Activated effector memory CD4-positive, alpha-beta T cell treated with anti-CD3 and anti-CD28 coated beads, Interleukin-2, amount 50 U/mL, for 16 hours (primary cell): ENCODE results near the gene CCDC85C.

Experiments
- DNase-seq: peaks from one replicate; pipeline ENCODE4 v3.0.0-alpha.2; 2020

Gene CCDC85C

DNA sequence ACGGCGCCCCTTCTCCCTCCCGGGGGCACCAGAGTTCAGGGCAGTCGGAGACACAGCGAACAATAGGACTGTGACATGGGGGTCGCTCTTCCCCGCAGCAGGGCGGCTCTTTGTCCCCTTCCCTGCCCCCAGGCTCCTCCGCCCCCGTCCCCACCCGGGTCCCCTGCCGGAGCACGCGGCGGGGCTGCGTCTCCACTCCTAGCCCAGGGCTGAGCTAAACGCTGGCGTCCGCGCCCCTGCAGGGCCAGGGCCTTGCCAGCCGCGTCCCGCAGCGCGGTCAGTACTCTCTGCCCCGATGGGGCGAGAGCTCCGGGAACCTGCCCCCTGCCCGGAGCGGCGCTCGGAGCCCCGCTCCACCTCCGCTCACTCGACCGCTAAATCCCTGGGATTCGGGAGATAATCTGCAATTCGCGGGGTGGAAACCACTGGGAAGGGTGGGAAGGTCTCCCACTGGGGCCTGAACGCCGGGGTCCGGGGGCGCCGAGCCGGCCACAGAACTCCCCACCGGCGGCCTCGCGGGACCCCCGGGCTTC is 825 bp upstream of the CCDC85C start:
- no peak for DNase-seq

- DNase-seq = peak; percentile 98
Measured at GRCh38 chr14:99604278-99604765, 315 bp upstream of the CCDC85C start.

DNA sequence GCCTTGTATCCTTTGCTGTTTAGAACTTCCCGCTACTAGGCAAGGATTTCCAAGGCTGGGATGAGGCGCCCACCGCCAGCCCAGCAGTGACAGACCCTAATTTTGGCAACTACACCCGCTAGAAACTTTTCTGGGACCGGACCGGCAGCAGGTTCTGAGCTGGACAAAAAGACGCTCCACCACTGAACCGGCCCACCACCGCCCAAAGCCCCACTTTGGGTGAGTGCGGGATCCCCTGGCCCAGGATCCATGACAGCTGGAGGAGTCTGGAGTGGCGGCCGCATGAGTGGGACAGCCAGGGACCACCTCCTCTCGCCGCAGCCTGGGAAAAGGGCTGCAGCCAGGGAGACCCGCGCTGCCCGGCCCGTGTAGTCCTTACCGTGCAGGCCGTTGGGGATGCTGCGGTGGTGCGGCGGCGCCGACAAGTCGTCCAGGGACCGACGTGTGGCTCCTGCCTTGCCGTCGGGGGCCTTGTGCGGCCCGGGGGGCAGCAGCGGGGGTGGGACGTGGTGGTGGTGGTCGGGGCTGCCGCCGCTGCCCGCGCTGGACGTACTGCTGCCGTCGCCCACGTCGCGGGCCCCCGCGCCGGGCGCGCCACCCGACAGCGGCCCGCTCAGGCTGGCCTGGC is 1.1 kb downstream of the CCDC85C start:
- no peak for DNase-seq

DNA sequence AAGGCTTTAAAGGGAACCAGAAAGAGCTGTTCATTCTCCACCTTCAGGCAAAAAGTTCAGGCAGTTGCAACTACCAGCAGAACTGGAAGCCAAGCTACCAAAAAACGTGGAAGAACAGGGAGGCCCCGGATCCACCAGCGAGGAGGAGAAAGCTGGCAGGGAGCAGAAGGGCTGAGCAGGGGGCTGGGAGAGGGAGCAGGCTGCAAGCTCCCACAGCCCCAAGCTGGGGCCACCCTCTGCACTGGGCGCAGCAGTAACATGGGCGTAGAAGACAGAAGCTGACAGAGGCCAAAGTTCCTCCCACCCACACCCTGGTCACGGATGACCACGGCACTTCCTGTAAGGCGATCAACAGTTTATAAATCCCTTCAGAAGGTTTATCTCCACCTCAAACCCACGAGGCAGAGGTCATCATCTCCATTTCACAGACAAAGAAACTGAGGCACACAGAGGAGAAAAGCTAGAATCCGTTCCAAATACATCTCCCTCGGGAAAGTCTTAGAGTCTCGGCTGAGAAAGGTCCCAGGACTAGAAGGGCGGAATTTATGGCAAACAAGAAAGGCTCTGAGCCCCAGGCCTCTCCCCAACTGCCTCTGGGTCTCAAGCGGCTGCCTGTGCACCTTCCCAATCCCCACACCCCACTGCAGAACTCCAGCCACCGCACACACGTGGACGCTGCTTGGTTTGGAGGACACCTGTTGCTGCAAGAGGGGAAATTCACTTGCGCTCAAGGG is 1.8 kb downstream of the CCDC85C start:
- DNase-seq = no peak

DNA sequence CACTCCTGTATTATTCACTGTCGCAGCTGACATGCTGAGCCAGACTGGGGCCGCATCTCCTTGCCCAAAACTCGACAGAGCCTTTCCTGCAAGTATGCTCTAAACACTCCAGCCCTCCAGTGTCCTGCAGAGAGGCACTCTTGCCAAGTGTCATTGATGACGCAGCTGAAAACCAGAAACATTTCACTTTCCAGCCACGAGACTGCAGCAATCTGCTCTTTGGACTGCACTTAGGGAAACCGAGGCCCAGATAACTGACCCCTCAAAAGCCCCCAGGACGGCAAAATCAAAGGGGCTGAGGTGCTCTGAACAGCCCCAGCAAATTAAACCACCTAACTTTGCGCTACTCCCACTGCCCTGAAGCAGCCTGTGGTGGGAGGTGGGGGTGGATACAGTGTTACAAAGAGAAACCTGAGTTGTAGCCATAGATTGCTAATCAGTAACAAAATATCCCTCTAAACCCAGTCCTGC is 2.6 kb downstream of the CCDC85C start:
- no peak for DNase-seq

- DNase-seq = no peak
Measured at GRCh38 chr14:99600232-99600888, 3.6 kb downstream of the CCDC85C start.

- DNase-seq = no peak
Measured at GRCh38 chr14:99599393-99599792, 4.6 kb downstream of the CCDC85C start.

- DNase-seq = no peak
Measured at GRCh38 chr14:99598774-99599173, 5.2 kb downstream of the CCDC85C start.

DNA sequence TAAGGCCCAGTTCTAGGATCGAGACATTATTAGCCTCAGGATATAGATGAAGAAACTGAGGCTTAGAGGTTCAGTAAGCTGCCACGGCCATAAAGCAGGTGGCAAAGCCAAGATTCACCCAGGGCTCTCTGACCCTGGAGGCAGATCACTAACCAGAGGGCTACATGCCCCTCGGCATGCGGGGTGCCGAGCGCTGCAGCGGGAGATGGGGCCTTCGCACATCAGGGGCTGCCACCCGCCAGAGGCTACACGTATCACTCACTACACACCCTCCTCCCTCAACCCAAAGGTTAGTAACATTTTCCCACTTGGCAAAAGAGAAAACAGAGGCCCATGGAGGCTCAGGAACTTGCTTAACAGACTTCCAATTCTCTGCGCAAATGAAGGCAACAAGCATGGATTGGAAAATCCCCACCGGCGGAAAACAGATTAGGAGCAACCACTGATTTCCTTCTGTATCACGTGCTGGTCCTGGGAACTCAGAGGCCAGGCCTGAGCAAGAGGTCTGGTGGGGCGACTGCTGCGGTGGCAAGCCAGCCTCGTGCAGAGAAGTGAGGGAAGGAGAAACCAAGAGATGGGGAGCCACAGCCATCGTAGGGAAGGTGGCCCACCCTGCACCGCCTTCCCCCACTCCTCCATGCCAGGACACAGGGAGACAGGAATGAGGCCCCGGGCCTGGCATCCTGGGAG is 6.0 kb downstream of the CCDC85C start:
- no peak for DNase-seq

- no peak for DNase-seq
Measured at GRCh38 chr14:99596772-99597171, 7.2 kb downstream of the CCDC85C start.

DNA sequence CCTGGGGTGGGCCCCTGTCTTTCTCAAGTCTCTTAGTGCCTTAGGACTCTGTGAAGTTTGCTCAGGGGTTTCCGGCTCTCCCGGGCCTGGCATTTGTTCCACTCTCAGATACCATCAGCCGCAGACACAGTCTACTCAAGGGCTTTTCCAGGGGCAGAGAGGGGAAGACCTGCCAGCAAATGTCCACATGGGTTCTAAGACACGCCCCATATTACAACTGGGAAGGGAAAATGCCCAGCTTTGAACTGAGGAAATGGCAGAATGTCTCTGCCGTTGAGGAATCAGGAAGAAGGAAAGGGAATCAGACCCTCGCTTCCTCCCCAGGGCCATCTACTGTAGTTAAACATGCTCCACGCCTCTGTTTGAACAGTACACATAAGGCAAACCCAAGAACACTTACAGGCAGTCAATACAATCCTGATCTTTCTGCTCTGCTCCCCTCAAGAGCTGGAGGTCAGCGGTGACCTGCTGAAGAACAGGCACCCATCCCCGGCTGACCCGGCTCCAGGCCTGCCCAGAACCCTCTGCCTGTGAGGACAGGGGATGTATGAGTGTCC is 7.9 kb downstream of the CCDC85C start:
- no peak for DNase-seq

DNA sequence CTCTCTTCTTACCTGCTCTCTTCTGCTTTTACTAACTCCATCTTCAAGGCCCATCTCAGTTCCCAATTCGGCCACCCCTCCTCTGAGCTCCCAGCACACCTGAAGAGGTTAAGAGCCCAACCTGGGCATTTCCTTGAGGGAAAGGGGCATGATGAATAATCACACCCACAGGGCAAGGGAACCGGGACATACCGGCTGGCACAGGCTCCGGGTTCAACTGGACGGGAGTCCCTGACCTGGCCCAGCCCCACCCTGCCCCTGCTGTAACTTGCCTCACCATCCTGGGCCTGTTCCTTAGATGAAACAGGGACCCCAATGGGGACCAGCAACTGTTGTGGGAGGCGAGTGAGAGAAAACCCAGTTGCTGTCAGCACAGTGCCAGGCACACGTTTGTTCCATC is 8.5 kb downstream of the CCDC85C start:
- DNase-seq = no peak

GRCh38 chr14:99595034-99595433 is 9.0 kb downstream of the CCDC85C start:
- DNase-seq = peak; percentile 77

- DNase-seq = no peak
Measured at GRCh38 chr14:99593971-99594841, 9.8 kb downstream of the CCDC85C start.

DNA sequence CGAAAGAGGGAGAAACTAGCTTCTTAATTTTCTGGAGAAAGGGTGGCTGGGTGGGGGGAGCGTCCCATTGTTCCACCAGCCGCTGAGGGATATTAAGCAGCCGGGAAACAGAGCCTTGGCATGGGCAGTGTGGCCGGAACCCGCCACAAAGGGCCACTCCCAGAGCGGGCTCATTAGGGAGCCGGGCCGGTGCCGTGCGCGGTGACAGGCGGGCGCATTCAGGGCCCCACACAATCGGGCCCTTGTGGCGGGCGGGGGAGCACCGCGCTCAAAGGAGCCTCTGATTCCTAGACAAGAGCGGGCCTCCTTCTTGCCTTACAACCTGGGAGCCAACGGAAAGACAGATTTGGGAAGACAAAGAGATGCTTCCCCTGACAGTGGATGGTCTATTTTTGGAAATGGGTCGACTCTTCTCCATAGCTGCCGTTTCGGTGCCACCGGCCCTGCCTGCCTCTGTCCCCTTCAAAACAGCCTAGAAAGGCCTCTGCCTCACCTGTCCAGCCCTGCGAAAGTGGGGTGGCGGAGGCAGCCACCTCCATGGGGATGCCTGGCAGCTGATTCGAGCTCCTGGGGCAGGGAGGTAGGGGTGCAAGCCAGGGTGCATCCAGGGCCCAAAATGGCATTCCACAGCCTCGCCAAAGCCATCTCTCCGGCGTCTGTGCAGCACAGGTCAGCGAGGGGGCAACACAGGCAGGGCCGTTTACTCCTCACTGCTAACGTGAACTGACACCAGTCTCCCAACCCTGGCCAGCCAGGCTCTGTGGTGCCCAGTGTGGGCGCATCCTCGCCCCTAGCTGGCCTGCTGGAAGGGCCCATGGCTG is 10.9 kb downstream of the CCDC85C start:
- no peak for DNase-seq

- DNase-seq = no peak
Measured at GRCh38 chr14:99592394-99592793, 11.6 kb downstream of the CCDC85C start.

DNA sequence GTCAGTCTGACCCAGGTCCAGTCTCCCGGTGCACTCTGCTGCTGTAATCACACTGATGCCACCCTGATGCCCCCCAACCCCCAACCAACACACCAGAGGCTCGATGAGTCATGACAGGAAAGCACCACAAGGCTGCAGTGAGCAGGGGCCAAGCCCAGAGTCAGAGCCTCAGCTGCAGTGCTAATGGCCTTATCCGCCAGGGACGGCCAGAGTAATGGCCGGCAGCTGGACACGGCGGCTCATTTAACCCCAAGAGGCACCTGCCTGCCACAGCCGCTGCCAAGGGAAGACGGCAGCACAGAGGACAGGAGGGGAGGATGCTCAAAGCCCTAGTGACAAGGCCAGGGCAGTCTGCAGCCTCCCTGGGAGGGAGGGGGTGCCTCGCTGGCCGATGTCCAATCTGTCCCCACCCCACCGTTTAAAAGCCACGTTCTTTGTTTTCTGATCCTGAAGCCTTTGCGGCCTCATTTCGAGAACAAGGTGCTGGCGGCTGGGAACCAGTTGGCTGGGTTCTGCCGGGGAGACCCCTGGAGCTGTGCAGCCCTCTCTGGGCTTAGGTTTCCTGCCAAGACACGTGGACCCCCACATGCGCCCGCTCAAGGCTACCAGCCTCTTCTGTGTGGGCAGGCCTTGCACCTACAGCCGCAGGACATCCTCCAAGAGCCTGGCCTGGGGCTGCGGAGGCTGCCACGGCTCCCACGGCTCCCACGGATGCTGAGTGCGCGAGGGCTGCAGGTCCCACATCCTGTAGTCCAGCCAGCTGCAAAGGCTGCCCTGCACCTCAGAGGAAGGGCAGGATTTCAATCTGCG is 13.1 kb downstream of the CCDC85C start:
- DNase-seq = no peak

DNA sequence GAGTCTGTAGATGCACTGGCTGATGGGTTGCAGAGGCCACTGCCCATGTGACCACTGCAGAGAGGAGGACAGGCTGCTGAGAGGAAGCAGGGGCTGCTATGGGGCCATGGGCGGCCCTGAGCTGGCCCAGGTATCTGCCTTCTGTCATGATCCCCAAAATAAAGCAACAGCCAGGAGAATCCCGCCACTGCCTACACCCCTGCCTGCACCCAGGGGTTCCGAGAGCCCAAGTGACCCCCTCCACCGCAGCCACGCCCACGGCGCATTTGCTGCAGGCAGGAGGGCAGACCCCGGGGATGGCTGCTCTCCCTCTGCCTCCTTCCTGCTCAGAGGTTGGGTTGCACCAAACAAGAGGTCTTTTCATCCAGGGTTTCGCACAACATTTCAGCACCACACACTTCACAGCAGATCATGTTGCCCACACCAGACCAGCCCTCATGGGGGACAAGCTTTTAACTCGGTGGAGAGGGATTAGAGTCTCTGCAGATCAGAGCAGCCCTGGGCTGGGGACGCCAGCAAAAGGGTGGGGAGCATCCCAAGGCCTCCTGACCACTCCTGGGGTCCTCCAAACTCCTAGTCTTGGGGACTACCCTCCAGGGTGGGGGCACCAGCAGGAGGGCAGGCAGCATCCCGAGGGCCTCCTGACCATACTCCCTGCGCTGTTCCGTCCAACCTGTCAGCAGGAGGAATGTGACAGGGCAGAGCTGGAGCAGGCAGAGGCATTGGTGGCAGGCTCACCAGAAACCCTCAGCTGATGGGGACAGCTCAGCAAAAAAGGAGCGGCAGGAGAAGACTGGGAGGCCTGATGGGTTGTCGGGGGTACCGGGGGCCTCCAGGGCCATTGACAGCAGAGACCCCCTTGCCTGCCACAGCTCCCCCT is 14.1 kb downstream of the CCDC85C start:
- DNase-seq = no peak

- no peak for DNase-seq
Measured at GRCh38 chr14:99589031-99589441, 15.0 kb downstream of the CCDC85C start.
